Body of pancreas (tissue), 4 donors: ENCODE measurements around the gene PDE7B.

Source experiments
- CTCF ChIP-seq, 7 experiments: fragments of 450-650 bp in 4 of 7; fragments of 200-600 bp in 3 of 7; sonication (generic) in 3 of 7; IDR thresholded peaks; one replicate each; pipeline ENCODE4 v1.5.1; 2016 to 2019; ENCODE audit warnings: antibody characterized with exemption in 7 of 7
- POLR2A ChIP-seq, 3 donors: fragments of 450-650 bp; IDR thresholded peaks; one replicate each; pipeline ENCODE4 v1.6.1; 2016; ENCODE audit warnings: antibody characterized with exemption in 3 of 3, mild to moderate bottlenecking in 2 of 3

DNA sequence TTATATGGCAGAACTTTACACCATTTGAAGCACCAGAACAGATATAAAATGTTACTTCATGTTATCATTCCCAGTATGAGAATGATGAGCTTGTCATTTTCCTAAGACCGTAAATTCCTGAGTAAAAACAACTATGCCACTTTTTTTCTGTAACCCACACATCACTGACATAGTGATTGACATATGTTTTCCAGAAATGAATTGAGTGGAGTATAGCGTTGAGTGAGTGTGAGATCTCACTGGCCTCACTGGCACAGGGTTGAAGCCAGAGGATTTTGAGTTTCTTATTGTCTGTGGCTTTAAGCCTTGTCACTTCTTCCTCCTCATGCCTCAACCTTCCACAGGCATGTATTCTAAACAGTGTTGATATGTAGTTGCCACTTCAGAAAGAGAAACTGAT lies 62.3 kb downstream of the PDE7B start:
- no peak for TF ChIP-seq CTCF (IDR thresholded peaks at IDR 0.05)
- TF ChIP-seq POLR2A (IDR thresholded peaks at IDR 0.05), result no peak
